ENCODE data around the gene A2ML1.
"Not testable (repeated sequence)": the region's sequence is repeated elsewhere in the genome, so short reads cannot be mapped to it uniquely, and the experiment has no call there.

Gene A2ML1

GRCh38 chr12:8822298-8822697 is at the start of gene A2ML1:
Gene A2ML1 (plus strand): TSS chr12:8822621. CDS start chr12:8822652, 31 bp downstream.
- DNase-seq (ENCODE audit: low read depth): no peak

DNA sequence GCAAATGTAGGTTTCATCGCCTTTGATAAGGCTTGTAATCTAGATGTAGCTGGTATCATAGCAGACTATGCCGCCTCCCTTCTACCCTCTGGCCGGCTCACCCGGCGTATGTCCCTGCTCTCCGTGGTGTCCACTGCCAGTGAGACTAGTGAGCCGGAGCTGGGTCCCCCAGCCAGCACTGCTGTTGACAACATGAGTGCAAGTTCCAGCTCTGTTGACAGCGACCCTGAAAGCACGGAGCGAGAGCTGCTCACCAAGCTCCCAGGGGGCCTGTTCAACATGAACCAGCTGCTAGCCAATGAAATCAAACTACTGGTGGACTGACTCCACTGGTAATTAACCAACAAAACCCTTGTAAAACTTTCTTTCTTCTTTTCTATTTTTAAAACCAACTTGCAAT is 49.0 kb upstream of the A2ML1 start:
- no peak for DNase-seq (ENCODE audit: low read depth)

DNA sequence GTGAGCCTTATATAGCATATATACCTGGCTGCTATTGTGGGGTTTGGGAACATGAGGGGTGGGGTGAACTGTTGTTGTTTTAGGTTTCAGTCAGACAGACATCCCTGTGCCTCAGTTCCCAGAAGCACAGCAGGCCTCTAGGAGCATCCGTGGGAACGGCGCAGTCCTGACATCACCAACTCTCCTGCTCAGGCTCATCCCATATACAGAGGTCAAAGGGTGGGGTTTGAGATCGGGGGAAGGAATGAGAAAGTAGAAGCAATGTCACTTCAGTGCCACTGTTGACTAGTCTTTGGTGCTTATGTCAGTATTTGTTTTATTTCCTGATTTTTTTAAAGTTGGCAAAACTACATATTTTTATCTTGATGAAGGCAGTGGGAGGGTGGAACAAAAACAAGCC is 43.1 kb upstream of the A2ML1 start:
- DNase-seq (ENCODE audit: low read depth): no peak

DNA sequence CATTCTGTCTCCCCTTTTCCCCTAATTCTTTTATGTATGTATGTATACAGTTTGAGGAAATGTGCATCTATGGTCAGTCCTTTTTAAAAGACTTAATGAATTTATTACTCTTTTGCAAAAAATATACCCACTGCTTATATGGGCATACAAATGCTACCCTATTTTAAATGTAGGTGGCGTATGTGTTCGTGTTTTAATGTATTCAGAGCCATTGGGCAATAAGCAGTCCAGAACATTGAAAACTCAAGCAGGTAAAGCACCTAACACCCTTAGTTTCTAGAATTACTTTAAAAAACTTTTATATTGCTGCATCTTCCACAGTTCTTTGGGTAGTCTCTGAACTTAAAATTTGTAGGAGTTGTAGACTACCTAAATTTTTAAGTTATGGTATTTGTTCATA is 42.6 kb upstream of the A2ML1 start:
- DNase-seq (ENCODE audit: low read depth): no peak

GRCh38 chr12:8780389-8780788 is 42.0 kb upstream of the A2ML1 start:
- DNase-seq (ENCODE audit: low read depth): no peak

DNA sequence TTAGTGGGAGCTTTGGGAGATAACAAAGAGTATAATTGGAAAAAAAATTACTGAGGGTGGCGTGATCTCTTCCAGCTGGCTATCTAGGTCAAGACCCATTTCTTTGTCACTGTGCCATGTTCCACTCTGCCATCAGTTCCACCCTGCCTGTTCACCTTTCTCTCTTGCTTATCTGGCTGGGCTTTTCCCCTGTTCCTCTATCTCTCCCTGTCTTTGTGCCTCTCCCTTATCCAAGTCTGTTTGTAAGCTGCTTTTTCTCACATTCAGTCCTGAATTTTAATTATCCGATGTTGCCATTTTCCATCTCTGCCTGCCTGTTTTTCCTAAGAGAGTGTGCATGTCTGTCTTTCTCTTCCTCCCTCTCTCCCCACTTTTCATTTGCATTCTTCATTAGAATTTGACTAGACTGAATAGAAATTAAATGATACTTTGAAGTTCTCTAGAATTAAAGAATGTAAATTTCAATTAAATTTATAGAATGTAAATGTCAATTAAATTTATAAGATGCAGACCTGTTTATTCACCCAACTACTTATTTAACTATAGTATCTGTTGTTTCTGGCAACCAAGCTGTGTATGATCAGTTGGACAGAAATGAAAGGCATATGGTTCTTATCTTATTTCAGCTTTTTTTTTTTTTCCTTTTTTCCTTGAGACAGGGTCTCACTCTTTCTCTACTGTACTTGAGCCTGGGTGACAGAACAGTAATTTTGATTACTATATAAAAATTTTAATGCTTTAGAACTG is 40.9 kb upstream of the A2ML1 start:
- DNase-seq (ENCODE audit: low read depth): no peak

DNA sequence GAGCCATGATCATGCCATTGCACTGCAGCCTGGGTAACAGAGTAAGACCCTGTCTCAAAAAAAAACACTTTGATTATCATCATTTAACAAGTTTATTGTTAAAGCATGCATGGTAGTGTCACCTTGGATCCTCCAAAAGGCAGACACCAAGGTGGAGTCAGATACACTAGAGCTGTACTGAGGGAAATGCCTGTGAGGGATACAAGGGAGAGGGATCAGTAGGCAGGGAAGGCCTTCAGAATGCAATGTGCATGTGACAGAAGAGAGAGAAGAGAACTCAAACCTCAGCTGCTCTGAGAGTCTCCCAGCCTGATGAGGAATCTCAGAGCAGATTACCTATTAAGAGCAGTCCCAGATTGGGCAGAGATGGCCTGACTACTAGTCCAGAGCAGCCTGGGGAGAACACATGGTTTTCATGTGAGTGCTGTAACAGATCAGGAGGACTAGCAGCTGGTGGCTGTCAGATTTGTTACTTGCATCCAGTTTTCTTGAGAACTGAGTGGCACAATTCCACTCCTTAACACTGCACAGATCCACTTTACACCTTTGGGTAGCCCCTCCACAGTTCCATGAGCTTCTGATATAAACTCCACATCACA is 38.0 kb upstream of the A2ML1 start:
- DNase-seq (ENCODE audit: low read depth): no peak

DNA sequence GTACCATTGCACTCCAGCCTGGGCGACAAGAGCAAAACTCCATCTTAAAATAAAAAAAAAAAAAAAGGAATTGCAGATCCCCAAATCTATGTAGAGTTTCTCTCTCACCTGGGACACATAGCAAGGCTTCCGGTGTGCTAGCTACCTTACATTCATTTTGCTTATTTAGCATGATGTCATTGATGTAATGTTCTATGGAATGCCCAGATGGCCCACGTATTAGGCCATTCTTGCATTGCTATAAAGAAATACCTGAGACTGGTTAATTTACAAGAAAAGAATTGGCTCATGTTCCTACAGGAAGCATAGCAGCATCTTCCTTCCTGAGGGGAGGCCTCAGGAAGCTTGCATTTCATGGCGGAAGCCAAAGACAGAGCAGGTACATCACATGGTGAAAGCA is 36.9 kb upstream of the A2ML1 start:
- DNase-seq (ENCODE audit: low read depth): no peak

GRCh38 chr12:8787206-8787605 is 35.2 kb upstream of the A2ML1 start:
- not testable (repeated sequence) for DNase-seq (ENCODE audit: low read depth)

DNA sequence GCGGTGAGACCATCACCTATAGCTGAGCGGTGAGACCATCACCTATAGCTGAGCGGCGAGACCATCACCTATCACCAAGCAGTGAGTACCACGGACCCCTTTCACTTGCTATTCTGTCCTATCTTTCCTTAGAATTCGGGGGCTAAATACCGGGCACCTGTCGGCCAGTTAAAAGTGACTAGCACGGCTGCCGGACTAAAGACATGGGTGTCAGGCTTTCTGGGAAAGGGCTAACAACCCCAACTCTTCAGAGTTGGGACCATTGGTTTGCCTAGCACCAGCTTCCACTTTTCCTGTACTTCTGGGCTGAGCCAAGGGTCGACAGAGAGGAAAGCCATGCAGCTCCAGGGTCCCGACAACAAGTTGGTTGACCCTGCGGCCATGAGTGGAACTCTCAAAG is 33.7 kb upstream of the A2ML1 start:
- not testable (repeated sequence) for DNase-seq (ENCODE audit: low read depth)

DNA sequence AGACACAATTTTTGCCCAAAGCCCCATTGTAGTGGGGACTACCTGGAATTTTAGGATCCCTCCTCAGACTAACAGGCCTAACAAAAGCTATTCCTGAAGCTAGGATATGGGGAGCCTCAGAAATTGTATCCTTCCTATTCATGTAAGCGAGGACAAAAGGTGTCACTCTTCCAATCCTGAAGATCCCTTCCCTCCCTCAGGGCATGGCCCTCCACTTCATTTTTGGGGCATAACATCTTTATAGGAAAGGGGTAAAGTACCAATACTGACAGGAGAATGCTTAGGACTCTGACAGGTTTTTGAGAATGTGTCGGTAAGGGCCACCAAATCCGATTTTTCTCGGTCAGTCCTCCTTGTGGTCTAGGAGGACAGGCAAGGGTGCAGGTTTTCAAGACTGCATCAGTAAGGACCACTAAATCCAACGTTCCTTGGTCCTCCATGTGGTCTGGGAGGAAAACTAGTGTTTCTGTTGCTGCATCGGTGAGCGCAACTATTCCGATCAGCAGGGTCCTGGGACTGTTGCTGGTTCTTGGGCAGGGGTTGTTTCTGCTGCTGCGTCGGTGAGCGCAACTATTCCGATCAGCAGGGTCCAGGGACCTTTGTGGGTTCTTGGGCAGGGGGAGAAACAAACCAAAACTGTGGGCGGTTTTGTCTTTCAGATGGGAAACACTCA is 32.9 kb upstream of the A2ML1 start:
- not testable (repeated sequence) for DNase-seq (ENCODE audit: low read depth)

DNA sequence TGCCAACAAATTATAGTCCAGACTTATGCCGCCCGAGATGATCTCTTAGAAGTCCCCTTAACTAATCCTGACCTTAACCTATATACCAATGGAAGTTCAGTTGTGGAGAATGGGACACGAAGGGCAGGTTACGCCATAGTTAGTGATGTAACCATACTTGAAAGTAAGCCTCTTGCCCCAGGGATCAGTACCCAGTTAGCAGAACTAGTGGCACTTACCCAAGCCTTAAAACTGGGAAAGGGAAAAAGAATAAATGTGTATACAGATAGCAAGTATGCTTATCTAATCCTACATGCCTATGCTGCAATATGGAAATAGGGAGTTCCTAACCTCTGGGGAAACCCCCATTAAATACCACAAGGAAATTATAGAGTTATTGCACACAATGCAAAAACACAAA is 29.2 kb upstream of the A2ML1 start:
- not testable (repeated sequence) for DNase-seq (ENCODE audit: low read depth)

DNA sequence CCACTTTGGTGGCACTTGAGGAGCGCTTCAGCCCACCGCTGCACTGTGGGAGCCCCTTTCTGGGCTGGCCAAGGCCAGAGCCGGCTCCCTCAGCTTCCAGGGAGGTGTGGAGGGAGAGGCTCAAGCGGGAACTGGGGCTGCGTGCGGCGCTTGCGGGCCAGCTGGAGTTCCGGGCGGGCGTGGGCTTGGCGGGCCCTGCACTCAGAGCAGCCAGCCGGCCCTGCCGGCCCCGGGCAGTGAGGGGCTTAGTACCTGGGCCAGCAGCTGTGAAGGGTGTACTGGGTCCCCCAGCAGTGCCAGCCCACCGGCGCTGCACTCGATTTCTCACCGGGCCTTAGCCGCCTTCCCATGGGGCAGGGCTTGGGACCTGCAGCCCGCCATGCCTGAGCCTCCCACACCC is 27.8 kb upstream of the A2ML1 start:
- not testable (repeated sequence) for DNase-seq (ENCODE audit: low read depth)

- DNase-seq (ENCODE audit: low read depth): no peak
Measured at GRCh38 chr12:8796831-8797626, 25.4 kb upstream of the A2ML1 start.

- DNase-seq (ENCODE audit: low read depth): not testable (repeated sequence)
Measured at GRCh38 chr12:8801213-8801612, 21.2 kb upstream of the A2ML1 start.

GRCh38 chr12:8804833-8805232 is 17.6 kb upstream of the A2ML1 start:
- DNase-seq (ENCODE audit: low read depth): not testable (repeated sequence)

DNA sequence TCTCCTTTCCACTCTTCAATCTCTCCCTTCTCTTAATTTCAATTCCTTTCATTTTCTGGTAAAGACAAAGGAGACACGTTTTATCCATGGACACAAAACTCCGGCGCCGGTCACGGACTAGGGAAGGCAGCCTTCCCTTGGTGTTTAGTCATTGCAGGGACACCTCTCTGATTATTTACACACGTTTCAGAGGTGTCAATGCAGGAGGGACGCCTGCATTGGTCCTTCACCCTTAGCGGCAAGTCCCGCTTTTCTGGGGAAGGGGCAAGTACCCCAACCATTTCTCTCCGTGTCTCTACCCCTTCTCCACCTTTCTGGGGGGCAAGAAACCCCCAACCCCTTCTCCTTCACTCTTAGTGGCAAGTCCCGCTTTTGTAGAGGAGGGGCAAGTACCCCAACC is 16.9 kb upstream of the A2ML1 start:
- not testable (repeated sequence) for DNase-seq (ENCODE audit: low read depth)

- not testable (repeated sequence) for DNase-seq (ENCODE audit: low read depth)
Measured at GRCh38 chr12:8807084-8807483, 15.3 kb upstream of the A2ML1 start.

DNA sequence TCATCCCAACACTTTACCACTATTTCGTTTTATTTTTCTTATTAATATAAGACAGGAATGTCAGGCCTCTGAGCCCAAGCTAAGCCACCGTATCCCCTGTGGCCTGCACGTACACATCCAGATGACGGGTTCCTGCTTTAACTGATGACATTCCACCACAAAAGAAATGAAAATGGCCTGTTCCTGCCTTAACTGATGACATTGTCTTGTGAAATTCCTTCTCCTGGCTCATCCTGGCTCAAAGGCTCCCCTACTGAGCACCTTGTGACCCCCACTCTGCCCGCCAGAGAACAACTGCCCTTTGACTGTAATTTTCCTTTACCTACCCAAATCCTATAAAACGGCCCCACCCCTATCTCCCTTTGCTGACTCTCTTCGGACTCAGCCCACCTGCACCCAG is 12.3 kb upstream of the A2ML1 start:
- DNase-seq (ENCODE audit: low read depth): not testable (repeated sequence)

DNA sequence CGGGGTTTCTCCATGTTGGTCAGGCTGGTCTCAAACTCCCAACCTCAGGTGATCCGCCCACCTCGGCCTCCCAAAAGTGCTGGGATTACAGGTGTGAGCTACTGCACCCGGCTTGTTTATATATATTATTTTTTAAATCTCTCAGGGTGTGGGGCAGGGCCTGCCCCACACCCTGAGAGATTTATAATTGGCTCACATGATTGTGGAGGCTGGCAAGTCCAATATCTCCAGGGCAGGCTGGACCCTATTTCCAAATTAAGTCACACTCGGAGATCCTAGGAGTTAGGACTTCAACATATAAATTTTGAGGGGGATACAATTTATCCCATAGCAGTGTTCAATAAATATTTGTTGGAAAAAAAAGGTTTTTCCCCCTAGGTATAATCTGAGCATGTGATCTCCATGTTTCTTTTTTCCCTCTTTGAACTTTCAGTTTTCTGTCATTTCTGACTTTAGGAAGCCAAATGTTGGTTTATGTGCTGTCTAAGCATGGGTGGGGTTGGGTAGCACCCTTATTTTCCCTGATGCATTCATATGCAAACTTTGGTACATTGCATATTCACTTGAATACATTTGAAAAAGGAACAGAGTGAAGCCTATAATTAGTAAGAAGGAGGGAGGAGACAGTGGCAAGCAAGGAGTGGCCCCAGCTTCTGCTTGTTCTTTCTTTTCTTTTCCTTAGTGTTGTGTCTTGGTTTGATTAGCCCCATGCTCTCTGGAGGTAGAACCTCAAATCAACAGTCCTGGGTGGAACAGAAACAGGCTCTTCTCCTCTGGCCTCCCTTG is 8.7 kb upstream of the A2ML1 start:
- no peak for DNase-seq (ENCODE audit: low read depth)

DNA sequence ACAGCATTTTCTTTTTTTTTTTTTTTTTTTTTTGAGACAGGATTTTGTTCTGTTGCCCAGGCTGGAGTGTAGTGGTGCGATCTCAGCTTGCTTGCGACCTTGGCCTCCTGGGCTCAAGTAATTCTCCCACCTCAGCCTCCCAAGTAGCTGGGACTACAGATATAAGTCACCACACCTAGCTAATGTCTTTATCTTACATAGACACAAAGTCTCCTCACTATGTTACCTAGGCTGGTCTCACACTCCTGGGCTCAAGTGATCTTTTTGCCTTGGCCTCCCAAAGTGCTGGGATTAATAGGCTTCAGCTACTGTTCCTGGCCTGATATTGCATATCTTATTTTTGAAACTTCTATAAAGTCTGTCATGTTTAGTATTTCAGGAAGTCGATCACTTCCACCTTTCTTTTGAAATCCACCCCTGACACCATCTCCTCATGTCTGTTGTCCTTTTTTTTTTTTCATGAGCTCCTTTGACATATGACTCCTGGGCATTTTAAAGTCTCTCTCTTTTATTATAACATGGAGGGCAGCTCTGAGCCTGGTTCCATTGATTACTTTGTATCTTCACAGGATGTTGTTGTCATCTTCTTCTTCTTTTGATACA is 5.9 kb upstream of the A2ML1 start:
- no peak for DNase-seq (ENCODE audit: low read depth)
